BLaER1 treated with 17β-estradiol and CSF1 and Interleukin-3, amounts not matched to agents 10 nM and 100 nM (cell line): Measurements from ENCODE around the gene HSPA14.
A peak's percentile ranks its signal among the peaks of the same experiment; 100 is the strongest.

Source experiments
- H3K27ac ChIP-seq, 11 experiments: shearing (Covaris generic); formaldehyde crosslinking; 2 replicates each; pipeline ENCODE4 v1.8.1; 2022
- H3K27me3 ChIP-seq, 11 experiments: shearing (Covaris generic); formaldehyde crosslinking; 2 replicates each; pipeline ENCODE4 v1.8.1; 2022
- H3K36me3 ChIP-seq, 11 experiments: shearing (Covaris generic); formaldehyde crosslinking; 2 replicates each; pipeline ENCODE4 v1.8.1; 2022
- H3K4me1 ChIP-seq, 10 experiments: shearing (Covaris generic); formaldehyde crosslinking; 2 replicates each; pipeline ENCODE4 v1.8.1; 2022
- H3K4me2 ChIP-seq, 11 experiments: shearing (Covaris generic); formaldehyde crosslinking; 2 replicates each; pipeline ENCODE4 v1.8.1; 2022
- H3K4me3 ChIP-seq, 10 experiments: shearing (Covaris generic); formaldehyde crosslinking; 2 replicates each; pipeline ENCODE4 v1.8.1; 2022
- H3K9ac ChIP-seq, 11 experiments: shearing (Covaris generic); formaldehyde crosslinking; 2 replicates each; pipeline ENCODE4 v1.8.1; 2022
- H3K9me3 ChIP-seq, 11 experiments: shearing (Covaris generic); formaldehyde crosslinking; replicated peaks in 1 of 11; 2 replicates each; pipeline ENCODE4 v1.8.1; 2022
- H4K20me1 ChIP-seq, 11 experiments: shearing (Covaris generic); formaldehyde crosslinking; 2 replicates each; pipeline ENCODE4 v1.8.1; 2022
- Cebpa-rat ChIP-seq, 11 experiments: shearing (Covaris generic); IDR thresholded peaks; 2 replicates each; pipeline ENCODE4 v1.8.1; 2022

HSPA14 gene

DNA sequence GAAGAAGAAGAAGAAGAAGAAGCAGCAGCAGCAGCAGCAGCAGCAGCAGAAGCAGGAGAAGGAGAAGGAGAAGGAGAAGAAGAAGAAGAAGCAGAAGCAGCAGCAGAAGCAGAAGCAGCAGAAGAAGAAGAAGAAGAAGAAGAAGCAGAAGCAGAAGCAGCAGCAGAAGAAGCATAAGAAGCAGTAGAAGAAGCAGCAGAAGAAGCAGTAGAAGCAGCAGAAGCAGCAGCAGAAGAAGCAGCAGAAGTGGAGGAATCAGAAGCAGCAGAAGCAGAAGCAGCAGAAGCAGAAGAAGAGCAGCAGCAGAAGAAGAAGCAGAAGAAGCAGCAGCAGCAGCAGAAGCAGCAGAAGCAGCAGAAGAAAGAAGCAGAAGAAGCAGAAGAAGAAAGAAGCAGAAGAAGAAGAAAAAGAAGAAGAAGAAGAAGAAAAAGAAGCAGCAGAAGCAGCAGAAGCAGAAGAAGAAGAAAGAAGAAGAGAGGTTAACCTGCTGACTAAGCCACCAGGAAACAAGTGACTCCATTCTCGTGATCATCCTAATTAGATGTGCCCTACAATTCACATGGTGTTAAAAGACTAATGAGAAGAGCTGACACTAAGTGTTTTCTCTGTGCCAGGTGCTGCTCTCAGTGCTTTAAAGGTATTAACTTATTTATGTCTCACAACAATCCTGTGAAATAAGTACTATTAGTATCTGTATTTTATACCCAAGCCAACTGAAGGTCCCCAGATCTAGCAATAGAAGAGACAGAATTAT lies 11.9 kb upstream of the HSPA14 start:
- 0 out of 22 replicates have a peak overlapping the region, but pooled peaks of 1 of the 11 experiments have one; percentile 15 for H3K9ac ChIP-seq
- TF ChIP-seq Cebpa-rat (IDR thresholded peaks at IDR 0.05) = no peak
- peak overlapping the region in 1 of 11 experiments; percentile 19; a peak in 2 of 22 replicates for H3K27ac ChIP-seq

DNA sequence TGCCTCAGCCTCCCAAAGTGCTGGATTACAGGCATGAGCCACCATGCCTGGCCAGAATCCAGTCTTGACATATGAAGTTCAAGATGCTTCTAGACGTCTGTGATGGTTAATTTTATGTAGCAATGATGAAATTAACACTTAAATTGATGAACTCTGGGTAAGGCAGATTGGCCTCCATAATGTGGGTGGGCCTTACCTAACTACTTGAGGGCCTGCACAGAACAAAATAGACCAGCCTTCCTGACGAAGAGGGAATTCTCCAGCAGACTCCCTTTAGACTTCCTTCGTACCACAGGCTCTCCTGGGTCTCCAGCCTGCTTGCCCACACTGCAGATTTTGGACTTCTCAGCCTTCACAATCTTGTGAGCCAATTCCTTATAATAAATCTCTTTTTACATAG lies 5.0 kb upstream of the HSPA14 start:
- H3K4me2 ChIP-seq = no peak overlapping the region
- no peak overlapping the region for H3K4me3 ChIP-seq
- H3K9ac ChIP-seq = no peak overlapping the region
- H3K9me3 ChIP-seq = no peaks in the 10 kb centered on the region
- TF ChIP-seq Cebpa-rat (IDR thresholded peaks at IDR 0.05) = no peak
- H3K4me1 ChIP-seq = peaks cover 10 to 12% (median 11%) of the 10 kb centered on the region in 10 experiments
- no peaks in the 10 kb centered on the region for H3K27me3 ChIP-seq
- H3K36me3 ChIP-seq = no peaks in the 10 kb centered on the region
- no peak overlapping the region for H3K27ac ChIP-seq
- no peaks in the 10 kb centered on the region for H4K20me1 ChIP-seq

More for the DNA sequence above, 11.9 kb upstream of the HSPA14 start:
- peak overlapping the region in 4 of 11 experiments; percentile 6 to 70 (median 48); a peak in 7 of 22 replicates for H3K4me2 ChIP-seq
- no peaks in the 10 kb centered on the region for H3K36me3 ChIP-seq
- no peak overlapping the region for H3K4me3 ChIP-seq
- peaks cover 0 to 2% (median 0%) of the 10 kb centered on the region in 11 experiments; a peak in 5 of 22 replicates for H3K9me3 ChIP-seq
- H3K4me1 ChIP-seq = peaks cover 10 to 31% (median 14%) of the 10 kb centered on the region in 10 experiments; a peak in 16 of 20 replicates
- H3K27me3 ChIP-seq = no peaks in the 10 kb centered on the region
- H4K20me1 ChIP-seq = peaks cover 0 to 5% (median 0%) of the 10 kb centered on the region in 11 experiments; a peak in 2 of 22 replicates

DNA sequence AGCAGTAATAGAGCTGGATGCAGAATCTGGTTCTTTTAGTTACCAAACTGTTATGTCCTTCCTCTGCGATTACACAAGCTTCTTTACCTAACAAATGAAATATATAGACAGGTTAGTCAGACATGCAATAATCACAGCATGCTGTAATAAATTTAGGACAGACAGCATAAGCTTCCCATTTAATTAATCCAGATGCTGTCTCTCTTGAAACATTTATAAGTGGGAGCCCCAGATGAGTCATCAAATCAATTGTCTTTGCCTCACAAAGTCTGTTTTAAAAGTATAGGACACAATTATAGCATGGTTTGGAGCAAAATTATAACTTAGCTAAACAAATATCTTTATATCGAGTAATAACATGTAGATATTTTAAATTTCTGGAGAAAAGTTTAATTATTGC lies 1.9 kb upstream of the HSPA14 start:
- peaks cover 0 to 29% (median 16%) of the 10 kb centered on the region in 11 experiments; a peak in 13 of 22 replicates for H4K20me1 ChIP-seq
- no peak overlapping the region for H3K4me3 ChIP-seq
- peak overlapping the region in 3 of 11 experiments; percentile 81 to 91 (median 83); a peak in 7 of 22 replicates for H3K4me2 ChIP-seq
- peaks cover 11 to 17% (median 12%) of the 10 kb centered on the region in 11 experiments; a peak in 21 of 22 replicates for H3K36me3 ChIP-seq
- H3K9me3 ChIP-seq = no peaks in the 10 kb centered on the region
- H3K27ac ChIP-seq = no peak overlapping the region
- H3K27me3 ChIP-seq = no peaks in the 10 kb centered on the region
- peaks cover 18 to 24% (median 21%) of the 10 kb centered on the region in 10 experiments for H3K4me1 ChIP-seq
- no peak for TF ChIP-seq Cebpa-rat (IDR thresholded peaks at IDR 0.05)
- H3K9ac ChIP-seq = no peak overlapping the region

DNA sequence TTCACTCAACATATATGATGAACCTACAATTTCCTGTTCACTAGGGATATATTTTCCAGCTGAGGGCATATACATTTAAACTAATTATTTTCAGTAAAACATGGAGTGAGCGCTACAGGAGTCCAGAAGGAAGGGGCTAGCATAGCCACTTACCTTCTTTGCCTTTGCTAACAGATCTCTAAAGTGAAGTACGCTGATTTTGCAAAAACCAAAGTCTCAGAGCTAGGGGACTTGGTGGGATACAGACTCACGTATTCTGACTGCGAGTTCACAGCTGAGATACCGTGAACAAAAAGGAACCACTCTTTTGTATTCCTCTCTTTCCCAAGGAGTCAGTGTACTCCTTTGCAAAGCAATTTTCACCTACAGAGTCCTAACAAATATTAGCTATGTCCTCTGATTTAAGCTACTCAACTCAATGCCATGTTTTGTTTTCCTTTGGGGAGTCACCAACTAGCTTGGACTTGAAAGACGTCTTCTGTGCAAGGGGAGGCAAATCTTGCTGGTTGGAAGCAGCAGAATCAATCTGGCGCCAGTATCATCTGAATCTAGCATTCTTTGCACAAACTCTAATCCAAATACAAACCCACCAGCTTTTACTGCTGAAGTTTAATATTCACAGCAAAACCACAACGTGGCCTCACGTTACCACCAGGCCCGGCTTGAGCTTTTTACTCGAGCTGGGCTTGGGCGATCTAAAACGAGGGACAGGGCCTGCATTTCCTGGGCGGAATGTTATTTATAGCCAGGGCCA lies 926 bp upstream of the HSPA14 start:
- H3K27me3 ChIP-seq = no peaks in the 10 kb centered on the region
- H3K9ac ChIP-seq = peak overlapping the region; percentile 81 to 99 (median 96)
- peaks cover 20 to 27% (median 22%) of the 10 kb centered on the region in 11 experiments for H3K36me3 ChIP-seq
- peak overlapping the region; percentile 77 to 93 (median 87) for H3K4me2 ChIP-seq
- H3K9me3 ChIP-seq = no peaks in the 10 kb centered on the region
- H4K20me1 ChIP-seq = peaks cover 0 to 38% (median 19%) of the 10 kb centered on the region in 11 experiments; a peak in 13 of 22 replicates
- H3K4me1 ChIP-seq = peaks cover 18 to 24% (median 21%) of the 10 kb centered on the region in 10 experiments
- peak overlapping the region; percentile 87 to 99 (median 98) for H3K4me3 ChIP-seq
- TF ChIP-seq Cebpa-rat (IDR thresholded peaks at IDR 0.05) = no peak
- peak overlapping the region; percentile 59 to 95 (median 88) for H3K27ac ChIP-seq

DNA sequence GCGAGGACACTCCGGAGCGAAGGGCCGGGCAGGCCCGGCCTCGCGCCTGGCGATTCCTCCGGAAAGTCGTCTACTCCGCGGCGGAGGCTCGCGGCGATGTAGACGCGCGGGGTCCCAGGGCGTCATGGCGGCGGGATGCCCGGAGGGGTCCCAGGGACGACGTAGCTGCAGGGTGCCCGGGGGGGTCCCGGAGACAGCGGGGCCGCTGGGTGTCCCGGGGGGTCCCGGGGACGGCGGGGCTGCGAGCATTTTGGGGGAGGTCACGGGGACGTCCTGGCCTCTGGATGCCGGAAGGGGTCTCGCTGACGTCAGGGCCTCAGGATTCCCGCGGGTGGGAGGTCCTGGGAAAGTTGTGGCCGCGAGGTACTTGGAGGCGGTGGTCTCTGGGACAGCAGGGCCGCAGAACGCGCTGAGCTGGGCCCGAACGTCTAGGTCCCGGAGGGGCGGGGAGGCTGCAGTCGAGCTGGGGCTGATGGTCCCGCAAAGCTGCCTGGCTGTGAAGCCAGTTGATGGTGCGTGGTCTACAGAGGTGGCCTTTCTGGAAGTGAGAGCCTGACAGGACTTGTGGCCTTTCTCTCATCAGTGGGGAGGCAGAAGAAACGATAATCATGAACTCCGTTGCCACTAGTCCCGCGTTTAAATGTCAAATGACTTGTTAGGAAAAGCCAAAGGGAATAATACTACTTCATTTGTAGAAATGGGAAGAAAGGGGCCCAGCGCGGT lies 637 bp downstream of the HSPA14 start:
- Histone ChIP-seq H4K20me1 (peaks cover 0 to 54% (median 31%) of the 10 kb centered on the region in 11 experiments; a peak in 17 of 22 replicates), H3K27me3 (no peaks in the 10 kb centered on the region), H3K4me3 (peak overlapping the region; percentile 87 to 99 (median 98)), H3K27ac (peak overlapping the region; percentile 80 to 95 (median 94)), H3K4me2 (peak overlapping the region; percentile 80 to 97 (median 92)), H3K36me3 (peaks cover 36 to 42% (median 38%) of the 10 kb centered on the region in 11 experiments), H3K9me3 (no peaks in the 10 kb centered on the region), H3K4me1 (peaks cover 18 to 24% (median 21%) of the 10 kb centered on the region in 10 experiments), H3K9ac (peak overlapping the region; percentile 92 to 99 (median 96))
- no peak for TF ChIP-seq Cebpa-rat (IDR thresholded peaks at IDR 0.05)

DNA sequence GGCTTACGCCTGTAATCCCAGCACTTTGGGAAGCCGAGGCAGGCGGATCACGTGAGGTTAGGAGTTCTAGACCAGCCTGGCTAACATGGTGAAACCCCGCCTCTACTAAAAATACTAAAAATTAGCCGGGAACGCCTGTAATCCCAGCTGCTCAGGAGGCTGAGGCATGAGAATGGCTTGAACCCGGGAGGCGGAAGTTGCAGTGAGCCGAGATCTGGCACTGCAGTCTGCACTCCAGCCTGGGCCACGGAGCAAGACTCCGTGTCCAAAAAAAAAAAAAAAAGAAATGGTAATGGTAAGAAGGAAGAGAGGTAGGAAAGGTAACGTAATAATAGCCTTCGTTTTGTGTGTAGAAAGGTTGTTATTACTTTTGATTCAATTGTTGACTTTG lies 1.2 kb downstream of the HSPA14 start:
- peaks cover 41 to 48% (median 43%) of the 10 kb centered on the region in 11 experiments for H3K36me3 ChIP-seq
- H3K4me3 ChIP-seq = peak overlapping the region; percentile 87 to 99 (median 98)
- H3K4me2 ChIP-seq = peak overlapping the region; percentile 80 to 97 (median 92)
- H3K27me3 ChIP-seq = no peaks in the 10 kb centered on the region
- peak overlapping the region; percentile 92 to 99 (median 96) for H3K9ac ChIP-seq
- H3K27ac ChIP-seq = peak overlapping the region; percentile 80 to 95 (median 94); a peak in 21 of 22 replicates
- TF ChIP-seq Cebpa-rat (IDR thresholded peaks at IDR 0.05) = no peak
- H4K20me1 ChIP-seq = peaks cover 0 to 59% (median 34%) of the 10 kb centered on the region in 11 experiments; a peak in 17 of 22 replicates
- H3K4me1 ChIP-seq = peaks cover 18 to 24% (median 21%) of the 10 kb centered on the region in 10 experiments
- H3K9me3 ChIP-seq = no peaks in the 10 kb centered on the region

DNA sequence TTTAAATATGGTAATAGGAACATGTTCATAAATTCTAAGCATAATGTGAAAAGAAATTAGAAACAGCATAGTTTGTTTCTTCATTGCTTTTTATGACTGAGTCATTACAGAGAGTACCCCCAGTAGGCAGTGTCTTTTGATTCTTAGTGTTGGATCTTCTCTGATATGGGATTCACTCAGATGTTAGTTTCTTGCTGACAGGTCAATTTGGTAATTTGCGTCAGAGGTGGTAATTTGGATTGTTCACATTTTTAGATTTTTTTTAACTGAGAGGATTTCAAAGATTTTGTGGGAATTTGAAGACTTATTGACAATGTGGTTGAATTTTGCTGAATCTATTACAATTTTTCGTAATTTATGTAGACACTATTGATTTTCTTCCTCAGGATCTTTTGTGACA lies 2.1 kb downstream of the HSPA14 start:
- Histone ChIP-seq H3K36me3 (peaks cover 50 to 57% (median 52%) of the 10 kb centered on the region in 11 experiments), H3K9ac (peak overlapping the region in 1 of 11 experiments; percentile 9; a peak in 1 of 22 replicates), H3K9me3 (no peaks in the 10 kb centered on the region), H3K4me3 (peak overlapping the region in 1 of 10 experiments; percentile 97; a peak in 2 of 20 replicates), H3K4me2 (peak overlapping the region in 1 of 11 experiments; percentile 84; a peak in 2 of 22 replicates), H4K20me1 (peaks cover 0 to 65% (median 37%) of the 10 kb centered on the region in 11 experiments; a peak in 17 of 22 replicates), H3K4me1 (peaks cover 18 to 24% (median 21%) of the 10 kb centered on the region in 10 experiments), H3K27ac (no peak overlapping the region), H3K27me3 (no peaks in the 10 kb centered on the region)
- TF ChIP-seq Cebpa-rat (IDR thresholded peaks at IDR 0.05) = no peak

DNA sequence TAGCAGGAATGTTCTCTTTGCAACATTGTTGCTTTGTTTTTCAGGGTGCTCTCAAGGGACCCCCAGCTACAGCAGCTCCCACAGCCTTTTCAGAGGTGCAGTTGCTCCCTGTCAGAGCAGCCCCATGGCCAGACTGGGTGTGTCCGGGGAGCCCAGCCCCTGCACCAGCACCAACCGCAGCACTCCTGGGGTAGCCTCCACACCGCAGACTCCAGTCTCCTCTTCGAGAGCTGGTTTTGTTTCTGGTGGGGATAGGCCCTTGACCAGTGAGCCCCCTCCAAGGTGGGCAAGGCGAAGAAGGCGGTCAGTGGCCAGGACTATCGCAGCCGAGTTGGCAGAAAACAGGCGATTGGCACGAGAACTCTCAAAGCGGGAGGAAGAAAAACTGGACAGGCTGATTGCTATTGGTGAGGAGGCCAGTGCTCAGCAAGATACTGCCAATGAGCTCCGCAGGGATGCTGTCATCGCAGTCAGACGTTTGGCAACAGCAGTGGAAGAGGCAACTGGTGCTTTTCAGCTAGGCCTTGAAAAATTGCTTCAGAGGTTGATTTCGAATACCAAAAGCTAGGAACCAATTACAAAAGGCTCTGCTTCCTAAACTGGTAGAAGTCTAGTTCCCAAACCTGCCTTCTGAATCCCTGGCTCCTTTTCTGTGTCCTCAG lies 5.4 kb downstream of the HSPA14 start:
- Histone ChIP-seq H3K9ac (no peak overlapping the region), H3K4me3 (no peak overlapping the region), H3K36me3 (peaks cover 62 to 86% (median 77%) of the 10 kb centered on the region in 11 experiments), H3K4me1 (peaks cover 8 to 13% (median 10%) of the 10 kb centered on the region in 10 experiments), H3K27me3 (no peaks in the 10 kb centered on the region), H3K9me3 (no peaks in the 10 kb centered on the region), H4K20me1 (peaks cover 0 to 91% (median 52%) of the 10 kb centered on the region in 11 experiments; a peak in 18 of 22 replicates), H3K27ac (no peak overlapping the region), H3K4me2 (no peak overlapping the region)
- no peak for TF ChIP-seq Cebpa-rat (IDR thresholded peaks at IDR 0.05)
